HepG2 (cell line): Measurements from ENCODE around the gene FCMR. TPM values are rescaled to one million over a fixed set of nuclear protein-coding genes. Genes with fewer than 3 reads are reported as not detected.

Experiments
- ATAC-seq: fragments of 200-7000 bp; cut with Tn5 transposase; 3 replicates; pipeline ENCODE4 v1.9.1; 2020; ENCODE audit warnings: mild to moderate bottlenecking, moderate library complexity
- BruUV-seq: library from RNA; stranded (reverse); fragments of 400-500 nt; replicated peaks from 2 replicates; lab custom pipeline; 2021; lab: Mats Ljungman, UMichigan
- CTCF ChIA-PET: fragments of 300-600 bp; formaldehyde crosslinking; extraction: SDS; loops from one replicate; lab custom pipeline; 2021; ENCODE audit warnings: low total read pairs, inconsistent platforms, low intra/inter-chr PET ratio; lab: Yijun Ruan, JAX
- POLR2A ChIA-PET: fragments of 350-600 bp; sonication (Branson Sonifier 250); formaldehyde crosslinking; loops from one replicate; lab custom pipeline; 2020; ENCODE audit warnings: antibody characterized with exemption, inconsistent platforms; lab: Yijun Ruan, JAX
- DNase-seq: peaks from one replicate; pipeline ENCODE4 v3.0.0-alpha.2; 2015; ENCODE audit warnings: low spot score
- FAIRE-seq: peaks from 3 replicates; lab custom pipeline; 2011; peaks lifted over from hg19 to GRCh38; lab: Jason Lieb, UNC
- H2AFZ ChIP-seq: one replicate; pipeline ENCODE4 v1.6.1; 2011; ENCODE audit warnings: low read length, inconsistent platforms
- H3K27ac ChIP-seq: fragments of 300-600 bp; 3 replicates; pipeline ENCODE4 v1.8.0; 2011; ENCODE audit warnings: mixed run types, mild to moderate bottlenecking, mixed read lengths, low read length, inconsistent platforms; ENCODE audit not compliant: insufficient read depth; ENCODE audit errors: extremely low read length
- H3K27me3 ChIP-seq, 2 experiments: fragments of 200-600 bp in 1 of 2; 2 replicates in 1 of 2; 3 replicates in 1 of 2; pipeline versions ENCODE4 v1.6.0 to v1.8.0; 2011; ENCODE audit warnings: low read length in 2 of 2, mild to moderate bottlenecking in 2 of 2, moderate library complexity in 2 of 2, inconsistent platforms in 1 of 2; ENCODE audit not compliant: insufficient read depth in 2 of 2, control insufficient read depth in 1 of 2
- H3K36me3 ChIP-seq, 2 experiments: fragments of 200-600 bp in 1 of 2; replicated peaks in 1 of 2; 2 replicates in 1 of 2; 3 replicates in 1 of 2; pipeline versions ENCODE4 v1.5.1 to v1.8.0; 2011; ENCODE audit warnings: low read length in 2 of 2, inconsistent platforms in 1 of 2; ENCODE audit not compliant: insufficient read depth in 2 of 2, control insufficient read depth in 1 of 2
- H3K4me1 ChIP-seq: 2 replicates; pipeline ENCODE4 v1.5.1; 2012; ENCODE audit warnings: low read length, inconsistent platforms; ENCODE audit not compliant: insufficient read depth
- H3K4me2 ChIP-seq: 2 replicates; pipeline ENCODE4 v1.6.0; 2011; ENCODE audit warnings: low read depth, low read length, inconsistent platforms
- H3K4me3 ChIP-seq, 3 experiments: fragments of 200-600 bp in 1 of 3; sonication (generic), shearing (Covaris generic) in 1 of 3; replicated peaks in 1 of 3; 2 replicates each; pipeline ENCODE4 v1.5.1; 2011 to 2016; ENCODE audit warnings: low read length in 3 of 3, inconsistent platforms in 2 of 3, low read depth in 2 of 3, mild to moderate bottlenecking in 2 of 3, control low read depth in 1 of 3, mixed read lengths in 1 of 3; ENCODE audit not compliant: insufficient read depth in 1 of 3
- H3K79me2 ChIP-seq: one replicate; pipeline ENCODE4 v1.6.1; 2011; ENCODE audit warnings: low read length, inconsistent platforms; ENCODE audit not compliant: insufficient read depth
- H3K9ac ChIP-seq: 2 replicates; pipeline ENCODE4 v1.6.0; 2011; ENCODE audit warnings: mild to moderate bottlenecking, low read depth, low read length, inconsistent platforms; ENCODE audit not compliant: insufficient read depth
- H3K9me3 ChIP-seq: 2 replicates; pipeline ENCODE4 v1.5.1; 2012; ENCODE audit warnings: mild to moderate bottlenecking, low read length
- H4K20me1 ChIP-seq: 2 replicates; pipeline ENCODE4 v1.6.0; 2011; ENCODE audit warnings: inconsistent platforms, mild to moderate bottlenecking, low read length, moderate library complexity; ENCODE audit not compliant: insufficient read depth
- AGO2 ChIP-seq: fragments of 200-400 bp; formaldehyde crosslinking; optimal IDR thresholded peaks from 2 replicates; pipeline ENCODE3; 2017; ENCODE audit warnings: mild to moderate bottlenecking, low read depth, low read length, moderate library complexity
- CENPX ChIP-seq: sonication (generic); formaldehyde crosslinking; IDR thresholded peaks from 2 replicates; pipeline ENCODE4 v1.9.0; 2021; ENCODE audit warnings: mild to moderate bottlenecking, missing genetic modification reagents, moderate library complexity
- FOSL2 ChIP-seq: sonication (generic); formaldehyde crosslinking; IDR thresholded peaks from 2 replicates; pipeline ENCODE4 v1.4.0; 2020; ENCODE audit warnings: missing genetic modification reagents
- GFI1 ChIP-seq: sonication (generic); formaldehyde crosslinking; IDR thresholded peaks from 2 replicates; pipeline ENCODE4 v1.5.0; 2020; ENCODE audit warnings: missing genetic modification reagents, mild to moderate bottlenecking, borderline replicate concordance
- HIC2 ChIP-seq: sonication (generic); formaldehyde crosslinking; IDR thresholded peaks from 2 replicates; pipeline ENCODE4 v1.9.0; 2022; ENCODE audit warnings: low read depth, missing genetic modification reagents
- MAX ChIP-seq: IDR thresholded peaks from 2 replicates; pipeline ENCODE4 v1.6.1; 2012; ENCODE audit warnings: inconsistent platforms
- RFX5 ChIP-seq: IDR thresholded peaks from 2 replicates; pipeline ENCODE4 v1.6.1; 2011; ENCODE audit warnings: low read depth, low read length, improper control_type of control experiment
- SAP130 ChIP-seq: IDR thresholded peaks from 2 replicates; pipeline ENCODE4 v1.6.1; 2016; ENCODE audit warnings: low read depth
- SPEN ChIP-seq: sonication (generic); formaldehyde crosslinking; IDR thresholded peaks from 2 replicates; pipeline ENCODE4 v1.5.1; 2020; ENCODE audit warnings: low read depth, mild to moderate bottlenecking, missing genetic modification reagents
- TARDBP ChIP-seq: sonication (generic); formaldehyde crosslinking; IDR thresholded peaks from 2 replicates; pipeline ENCODE4 v1.8.0; 2022; ENCODE audit warnings: mild to moderate bottlenecking, missing genetic modification reagents
- UBTF ChIP-seq: sonication (generic); formaldehyde crosslinking; IDR thresholded peaks from 2 replicates; pipeline ENCODE4 v1.4.0; 2020; ENCODE audit warnings: mild to moderate bottlenecking, missing genetic modification reagents
- YEATS4 ChIP-seq: sonication (generic); formaldehyde crosslinking; IDR thresholded peaks from 2 replicates; pipeline ENCODE4 v1.4.0; 2020; ENCODE audit warnings: missing genetic modification reagents, borderline replicate concordance
- ZFX ChIP-seq: sonication (generic); formaldehyde crosslinking; IDR thresholded peaks from 2 replicates; pipeline ENCODE4 v1.4.0; 2020; ENCODE audit warnings: mild to moderate bottlenecking, low read depth, missing genetic modification reagents, moderate library complexity
- ZNF12 ChIP-seq: sonication (generic); formaldehyde crosslinking; IDR thresholded peaks from 2 replicates; pipeline ENCODE4 v1.5.0; 2020; ENCODE audit warnings: missing genetic modification reagents
- ZNF292 ChIP-seq: sonication (generic); formaldehyde crosslinking; IDR thresholded peaks from 2 replicates; pipeline ENCODE4 v1.8.1; 2022; ENCODE audit warnings: mild to moderate bottlenecking, low read depth, missing genetic modification reagents, borderline replicate concordance
- ZNF383 ChIP-seq: sonication (generic); formaldehyde crosslinking; IDR thresholded peaks from 2 replicates; pipeline ENCODE4 v1.4.0; 2020; ENCODE audit warnings: missing genetic modification reagents, mild to moderate bottlenecking, borderline replicate concordance
- ZNF710 ChIP-seq: sonication (generic); formaldehyde crosslinking; IDR thresholded peaks from 2 replicates; pipeline ENCODE4 v1.5.0; 2020; ENCODE audit warnings: mild to moderate bottlenecking, missing genetic modification reagents, borderline replicate concordance
- ZNF83 ChIP-seq: sonication (generic); formaldehyde crosslinking; IDR thresholded peaks from 2 replicates; pipeline ENCODE4 v1.4.0; 2020; ENCODE audit warnings: missing genetic modification reagents, mild to moderate bottlenecking, borderline replicate concordance
- ZSCAN22 ChIP-seq: sonication (generic); formaldehyde crosslinking; IDR thresholded peaks from 2 replicates; pipeline ENCODE4 v1.4.0; 2020; ENCODE audit warnings: mild to moderate bottlenecking, missing genetic modification reagents
- WGBS: methylation state at CpG from one replicate; pipeline ENCODE4 v1.1.6; 2017; ENCODE audit warnings: low lambda C conversion rate; 5-methylcytosine and 5-hydroxymethylcytosine counted together
- in situ Hi-C: cut with HindIII; loops from 2 replicates; pipeline ENCODE4 v1.10.0; 2017; ENCODE audit warnings: low pct_unique_long_range_greater_than_20kb; ENCODE audit not compliant: extremely low pct_ligation_motif_present
- intact Hi-C: fragments of 100-400 bp; cut with micrococcal nuclease; formaldehyde crosslinking; loops from one replicate; pipeline ENCODE4 v1.10.0; 2022; ENCODE audit not compliant: unreplicated experiment
- polyA plus RNA-seq, 8 experiments: library from polyadenylated mRNA; depleted of rRNA in 3 of 8; stranded (reverse) in 7 of 8; unstranded in 1 of 8; fragments of >200 nt; fragmentation: Illumina TruSeq in 4 of 8; extraction: Trizol in 4 of 8; gene quantifications; 2 replicates each; pipeline versions ENCODE4 v1.2.1 to v1.2.3, GENCODE V29; 2011 to 2016; ENCODE audit warnings: low read depth in 4 of 8, missing spikeins in 1 of 8, mixed read lengths in 1 of 8; ENCODE audit not compliant: insufficient read depth in 1 of 8
- total RNA-seq, 5 experiments: library from RNA; depleted of rRNA; stranded (reverse); fragments of >200 nt; fragmentation: Illumina TruSeq; extraction: Trizol; gene quantifications; 2 replicates each; pipeline ENCODE4 v1.2.3, GENCODE V29; 2016; ENCODE audit warnings: low read depth in 1 of 5

Gene FCMR
- total and polyA plus RNA-seq, 2 of the 13 experiments (the other 11 are each of a cell fraction or from before 2014, with no cell fraction given), result not detected

- BruUV-seq, result no TSS peak
- H4K20me1 ChIP-seq, result no peaks in the 10 kb centered on the region
- 0% methylated on average over 4 of the region's 4 CpGs for WGBS
- H2AFZ ChIP-seq, result peak overlapping the region; percentile 49
- intact Hi-C loops, result no loop called here
- peak overlapping the region; percentile 19 for H3K9ac ChIP-seq
- in situ Hi-C loops, result no loop called here
- POLR2A ChIA-PET, result interaction anchor here (0.9 to 1.2 kb wide), 2 partner anchors 9 to 152 kb away, joined by 3 read pairs; partner anchors contain the start of gene C4BPA
- H3K4me3 ChIP-seq, result peak overlapping the region; percentile 42 to 66 (median 58)
- peak; percentile 63 for ATAC-seq
- peak overlapping the region; percentile 96 for H3K4me2 ChIP-seq
- no peaks in the 10 kb centered on the region for H3K79me2 ChIP-seq
- CTCF ChIA-PET, result no interaction called here
- peak overlapping the region; percentile 43 for H3K27ac ChIP-seq
- FAIRE-seq, result peak; percentile 72
- DNase-seq, result peak; percentile 37
- 0 out of 2 replicates have a peak, but pooled peaks cover 7% of the 10 kb centered on the region for H3K9me3 ChIP-seq
- H3K27me3 ChIP-seq, result no peaks in the 10 kb centered on the region
- H3K4me1 ChIP-seq, result peaks cover 90% of the 10 kb centered on the region
- H3K36me3 ChIP-seq, result no peaks in the 10 kb centered on the region
- TF ChIP-seq MAX (peak; percentile 42; the same call in 1 of the 2 replicates), ZNF83 (no peak), RFX5 (no peak), ZNF12 (no peak), AGO2 (no peak), FOSL2 (peak; percentile 83), ZNF383 (CRISPR knock-in tag) (no peak), ZFX (peak; percentile 65), CENPX (CRISPR knock-in tag) (no peak), UBTF (CRISPR knock-in tag) (no peak), HIC2 (no peak), YEATS4 (CRISPR knock-in tag) (0 out of 2 replicates have a peak, but pooled peaks have one; percentile 32), TARDBP (no peak), ZNF292 (peak; percentile 45; the same call in 1 of the 2 replicates), GFI1 (CRISPR knock-in tag) (0 out of 2 replicates have a peak, but pooled peaks have one; percentile 15), ZSCAN22 (CRISPR knock-in tag) (0 out of 2 replicates have a peak, but pooled peaks have one; percentile 77), SAP130 (CRISPR knock-in tag) (peak; percentile 46; the same call in 1 of the 2 replicates), ZNF710 (CRISPR knock-in tag) (no peak), SPEN (CRISPR knock-in tag) (peak; percentile 37; the same call in 1 of the 2 replicates)
Measured at GRCh38 chr1:206952171-206952570, 30.4 kb upstream of the FCMR start.
